Upper lobe of left lung (tissue), 4 donors: ENCODE results near the gene PTPRZ1.

Experiments used
- EP300 ChIP-seq, 4 donors: sonication (generic); formaldehyde crosslinking; IDR thresholded peaks; one replicate each; pipeline ENCODE4 v1.5.1; 2017; ENCODE audit warnings: antibody characterized with exemption in 4 of 4, control low read depth in 2 of 4
- POLR2A ChIP-seq, 4 donors: fragments of 450-650 bp; IDR thresholded peaks; one replicate each; pipeline ENCODE4 v1.5.1; 2016 to 2017; ENCODE audit warnings: antibody characterized with exemption in 4 of 4, mild to moderate bottlenecking in 2 of 4
- POLR2AphosphoS5 ChIP-seq, 2 donors: sonication (generic); formaldehyde crosslinking; IDR thresholded peaks; one replicate each; pipeline ENCODE4 v1.5.1; 2017; ENCODE audit warnings: antibody characterized with exemption in 2 of 2
- TF ChIP-seq, protein P1 (sequence below), 6 experiments: fragments of 450-650 bp in 4 of 6; fragments of 200-600 bp in 2 of 6; sonication (generic) in 2 of 6; IDR thresholded peaks; one replicate each; pipeline ENCODE4 v1.5.1; 2016 to 2019; ENCODE audit warnings: antibody characterized with exemption in 6 of 6

DNA sequence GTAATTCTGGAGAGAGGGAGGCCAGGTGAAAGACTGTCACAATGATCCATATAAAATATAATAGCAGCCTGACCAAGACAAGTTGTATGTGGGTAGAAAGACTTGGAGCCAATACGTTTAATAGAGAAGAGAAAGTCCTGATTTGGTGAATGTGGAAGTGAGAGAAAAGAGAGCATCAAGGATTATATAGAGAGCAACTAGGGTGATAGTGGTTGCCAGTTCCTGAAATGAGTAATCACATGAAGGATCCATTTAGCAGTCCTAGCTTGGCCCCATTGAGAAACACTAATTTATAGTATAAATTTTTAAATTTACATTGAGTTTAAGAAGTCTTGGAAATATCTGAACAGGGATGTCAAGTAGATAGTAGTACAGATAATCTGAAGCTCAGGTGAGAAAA lies 197.1 kb downstream of the PTPRZ1 start:
- TF ChIP-seq, protein P1, sequence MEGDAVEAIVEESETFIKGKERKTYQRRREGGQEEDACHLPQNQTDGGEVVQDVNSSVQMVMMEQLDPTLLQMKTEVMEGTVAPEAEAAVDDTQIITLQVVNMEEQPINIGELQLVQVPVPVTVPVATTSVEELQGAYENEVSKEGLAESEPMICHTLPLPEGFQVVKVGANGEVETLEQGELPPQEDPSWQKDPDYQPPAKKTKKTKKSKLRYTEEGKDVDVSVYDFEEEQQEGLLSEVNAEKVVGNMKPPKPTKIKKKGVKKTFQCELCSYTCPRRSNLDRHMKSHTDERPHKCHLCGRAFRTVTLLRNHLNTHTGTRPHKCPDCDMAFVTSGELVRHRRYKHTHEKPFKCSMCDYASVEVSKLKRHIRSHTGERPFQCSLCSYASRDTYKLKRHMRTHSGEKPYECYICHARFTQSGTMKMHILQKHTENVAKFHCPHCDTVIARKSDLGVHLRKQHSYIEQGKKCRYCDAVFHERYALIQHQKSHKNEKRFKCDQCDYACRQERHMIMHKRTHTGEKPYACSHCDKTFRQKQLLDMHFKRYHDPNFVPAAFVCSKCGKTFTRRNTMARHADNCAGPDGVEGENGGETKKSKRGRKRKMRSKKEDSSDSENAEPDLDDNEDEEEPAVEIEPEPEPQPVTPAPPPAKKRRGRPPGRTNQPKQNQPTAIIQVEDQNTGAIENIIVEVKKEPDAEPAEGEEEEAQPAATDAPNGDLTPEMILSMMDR (IDR thresholded peaks at IDR 0.05): no peak
- TF ChIP-seq POLR2A (IDR thresholded peaks at IDR 0.05) (no peak), EP300 (IDR thresholded peaks at IDR 0.05) (no peak), POLR2AphosphoS5 (IDR thresholded peaks at IDR 0.05) (no peak)
